ENCODE results near the gene HEPHL1.

HEPHL1 gene

GRCh38 chr11:94131047-94131717 lies 110.0 kb downstream of the HEPHL1 start:
- DNase-seq: no peak

GRCh38 chr11:94131718-94132115 lies 110.6 kb downstream of the HEPHL1 start:
- no peak for DNase-seq

DNA sequence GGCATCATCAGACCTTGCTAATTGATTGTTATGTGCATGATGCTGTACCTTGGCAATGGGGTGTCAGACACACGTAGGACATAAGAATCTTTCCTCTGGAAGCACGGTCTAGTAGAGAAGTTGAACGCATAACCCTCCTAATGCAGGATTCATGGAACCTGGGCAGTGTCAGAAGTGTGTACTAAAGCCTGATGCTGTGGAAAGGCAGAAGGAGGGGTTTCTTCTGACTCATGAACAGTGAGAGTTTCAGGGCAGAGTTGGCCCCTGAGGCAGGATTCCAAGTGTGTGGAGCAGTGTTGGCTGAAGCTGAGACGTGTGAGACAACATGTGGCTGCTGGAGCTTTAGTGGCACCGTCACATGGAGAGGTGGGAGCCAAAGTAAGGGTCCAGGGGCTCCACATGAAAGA lies 111.0 kb downstream of the HEPHL1 start:
- DNase-seq: no peak

- no peak for DNase-seq
Measured at GRCh38 chr11:94132823-94133408, 111.8 kb downstream of the HEPHL1 start.

DNA sequence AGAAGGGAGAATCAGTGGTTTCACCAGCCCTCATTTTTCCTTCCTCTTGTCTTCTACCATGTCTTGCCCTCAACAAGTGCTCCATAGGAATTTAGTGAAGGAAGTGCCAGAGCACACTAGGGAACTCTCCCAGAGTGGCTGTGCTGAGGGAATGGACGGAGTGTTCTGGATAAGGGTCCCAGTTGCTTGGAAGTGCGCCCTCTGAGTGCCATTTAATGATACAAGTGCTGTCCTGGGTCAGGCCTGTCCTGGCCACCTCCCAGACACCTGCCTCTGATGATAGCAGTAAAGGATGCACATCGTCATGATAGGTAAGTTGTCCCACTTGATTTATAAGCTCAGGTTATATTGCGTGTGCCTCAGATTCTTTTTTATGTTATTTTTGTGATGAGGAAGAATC lies 112.6 kb downstream of the HEPHL1 start:
- no peak for DNase-seq

GRCh38 chr11:94134651-94135512 lies 113.7 kb downstream of the HEPHL1 start:
- DNase-seq: peak; percentile 34

DNA sequence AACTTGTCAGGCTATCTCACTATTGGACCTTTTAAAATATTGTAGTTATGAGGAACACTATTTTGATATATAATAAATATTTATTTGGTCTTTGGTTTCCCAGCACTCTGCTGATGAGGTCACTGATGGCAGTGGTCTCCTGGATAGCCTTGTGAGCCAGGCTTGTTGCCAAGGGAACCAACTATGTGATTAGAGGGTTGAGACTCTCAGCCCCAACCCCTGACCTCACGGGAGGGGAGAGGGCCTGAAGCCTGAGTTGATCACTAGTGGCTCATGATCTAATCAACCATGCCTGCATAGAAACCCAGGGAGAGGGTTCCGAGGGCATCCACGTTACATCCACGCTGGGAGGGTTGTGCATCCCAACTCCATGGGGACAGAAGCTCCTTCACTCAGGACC lies 118.3 kb downstream of the HEPHL1 start:
- no peak for DNase-seq

DNA sequence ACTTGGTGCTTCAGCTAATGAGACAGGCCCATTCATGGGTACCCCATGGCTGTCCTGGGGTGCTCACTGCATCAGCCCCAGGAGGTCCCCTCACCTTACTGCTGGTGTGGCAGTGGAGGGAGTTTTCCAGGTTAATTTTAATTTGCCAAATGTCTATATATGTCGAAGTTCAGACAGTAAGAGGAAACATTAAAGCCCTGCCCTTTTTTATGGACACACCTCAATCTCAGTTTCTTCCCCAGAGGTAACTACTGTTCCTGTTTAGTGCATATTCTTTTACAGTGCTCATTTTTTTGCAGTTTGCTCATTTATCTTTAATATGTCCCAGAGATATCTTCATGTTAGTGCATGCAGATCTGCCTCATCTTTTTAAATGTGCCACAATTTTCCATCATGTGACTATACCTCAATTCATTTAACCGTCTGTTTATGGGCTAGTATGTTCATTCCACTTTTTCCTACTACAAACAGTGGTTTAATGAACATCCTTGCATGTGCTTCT lies 119.1 kb downstream of the HEPHL1 start:
- DNase-seq: no peak

DNA sequence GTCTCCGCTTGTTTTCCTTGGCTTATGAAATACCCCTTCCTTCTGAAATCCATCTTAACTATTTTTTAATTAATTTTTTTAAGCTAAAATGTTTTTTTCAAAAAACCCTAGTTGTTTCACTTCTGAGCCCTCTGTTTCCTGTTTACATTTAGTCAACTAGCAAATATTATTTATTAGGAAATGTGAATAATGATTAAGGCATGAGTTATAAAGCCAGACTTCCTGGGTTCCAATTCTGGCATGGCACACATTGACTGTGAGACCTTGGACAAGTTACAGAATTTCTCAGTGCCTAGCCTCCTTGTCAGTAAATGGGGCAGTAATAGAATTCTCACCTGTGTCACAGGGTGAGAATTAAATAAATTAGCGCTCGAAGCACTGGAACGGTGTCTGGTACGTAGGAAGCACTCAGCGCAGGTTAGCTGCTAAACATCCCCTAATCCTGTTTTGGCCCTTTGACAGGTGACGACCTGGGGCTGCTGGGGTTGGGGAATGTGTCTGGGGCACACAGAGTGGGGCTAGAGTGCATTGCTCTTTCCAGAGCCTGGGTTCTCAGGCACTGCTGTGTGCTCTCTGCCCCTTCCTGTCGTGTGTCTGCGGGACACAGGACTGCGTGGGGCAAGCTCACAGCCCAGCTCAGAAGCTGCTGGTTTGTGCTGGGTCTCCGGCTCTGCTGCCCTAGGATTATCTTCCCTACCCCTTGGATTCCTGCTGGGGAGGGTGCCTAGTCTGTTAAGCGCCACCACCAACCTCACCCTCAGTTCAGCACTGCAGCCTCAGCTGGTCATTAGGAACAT lies 120.6 kb downstream of the HEPHL1 start:
- DNase-seq: no peak

DNA sequence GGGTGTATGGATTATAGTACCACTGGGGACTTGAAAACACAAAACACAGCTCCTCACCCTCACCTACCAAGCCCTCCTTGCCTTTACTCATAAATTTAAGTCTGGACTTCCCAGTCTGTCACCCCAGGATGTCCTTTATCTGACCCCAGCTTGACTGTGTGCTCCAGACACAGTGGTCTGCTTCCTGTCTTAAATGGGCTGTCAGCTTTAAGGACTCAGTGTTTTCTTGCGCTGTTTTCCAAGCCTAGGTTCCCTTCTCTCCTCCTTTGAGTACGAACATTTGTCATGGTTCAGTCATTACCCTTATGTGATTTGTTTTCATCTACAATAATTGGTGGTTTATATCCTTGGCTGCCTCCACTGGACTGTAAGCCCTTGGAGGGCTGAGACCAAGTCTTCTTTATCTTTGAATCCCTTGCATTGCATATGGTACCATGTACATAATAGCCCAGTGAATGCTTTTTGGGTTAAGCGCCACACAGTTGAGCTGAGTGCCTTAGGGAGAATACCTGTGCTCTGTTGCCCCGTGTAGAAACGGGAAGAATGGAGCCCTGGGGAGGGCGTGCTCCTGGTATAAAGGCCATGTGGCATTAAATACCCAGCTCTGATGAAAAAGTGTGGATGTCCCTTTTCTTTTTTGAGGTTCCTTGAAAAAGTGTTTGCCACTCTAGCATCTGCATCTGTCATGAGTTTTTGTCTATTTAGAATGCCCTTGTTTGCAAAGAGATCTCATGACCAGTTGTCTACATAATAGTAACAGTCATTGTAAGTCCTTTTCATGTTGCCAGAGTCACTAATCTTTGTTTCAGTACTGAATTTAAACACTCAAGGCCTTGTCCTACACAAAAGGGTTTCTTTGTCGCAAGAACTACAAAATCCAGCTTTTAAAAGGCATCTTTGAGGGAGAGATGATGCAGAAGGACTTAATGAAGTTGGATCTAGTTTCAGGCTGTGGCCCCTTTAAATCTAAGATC lies 121.4 kb downstream of the HEPHL1 start:
- DNase-seq: no peak

- no peak for DNase-seq
Measured at GRCh38 chr11:94144216-94144615, 123.1 kb downstream of the HEPHL1 start.

GRCh38 chr11:94144664-94145063 lies 123.5 kb downstream of the HEPHL1 start:
- no peak for DNase-seq

- no peak for DNase-seq
Measured at GRCh38 chr11:94145431-94145830, 124.3 kb downstream of the HEPHL1 start.

GRCh38 chr11:94145916-94146315 lies 124.8 kb downstream of the HEPHL1 start:
- no peak for DNase-seq

DNA sequence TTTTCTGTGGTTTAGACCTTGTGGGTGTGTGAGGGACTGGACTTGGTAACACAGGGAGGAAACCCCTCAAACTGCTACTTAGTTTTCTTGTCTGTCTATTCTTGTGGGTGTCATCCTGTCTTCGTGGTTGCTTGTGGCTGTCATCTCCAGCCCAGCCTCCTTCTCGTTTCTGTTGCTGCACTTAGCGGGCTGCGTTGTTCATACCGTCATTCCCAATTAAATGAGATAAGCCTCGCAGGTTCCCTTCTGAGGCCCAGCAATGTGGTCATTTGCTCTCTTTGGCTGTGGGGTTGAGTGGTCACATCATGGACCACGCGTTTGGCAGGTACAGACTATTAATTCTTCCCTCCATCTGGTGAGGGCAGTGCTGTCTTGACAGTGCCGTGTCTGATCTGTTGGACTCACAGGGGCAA lies 126.3 kb downstream of the HEPHL1 start:
- DNase-seq: no peak

- no peak for DNase-seq
Measured at GRCh38 chr11:94148189-94148588, 127.0 kb downstream of the HEPHL1 start.

DNA sequence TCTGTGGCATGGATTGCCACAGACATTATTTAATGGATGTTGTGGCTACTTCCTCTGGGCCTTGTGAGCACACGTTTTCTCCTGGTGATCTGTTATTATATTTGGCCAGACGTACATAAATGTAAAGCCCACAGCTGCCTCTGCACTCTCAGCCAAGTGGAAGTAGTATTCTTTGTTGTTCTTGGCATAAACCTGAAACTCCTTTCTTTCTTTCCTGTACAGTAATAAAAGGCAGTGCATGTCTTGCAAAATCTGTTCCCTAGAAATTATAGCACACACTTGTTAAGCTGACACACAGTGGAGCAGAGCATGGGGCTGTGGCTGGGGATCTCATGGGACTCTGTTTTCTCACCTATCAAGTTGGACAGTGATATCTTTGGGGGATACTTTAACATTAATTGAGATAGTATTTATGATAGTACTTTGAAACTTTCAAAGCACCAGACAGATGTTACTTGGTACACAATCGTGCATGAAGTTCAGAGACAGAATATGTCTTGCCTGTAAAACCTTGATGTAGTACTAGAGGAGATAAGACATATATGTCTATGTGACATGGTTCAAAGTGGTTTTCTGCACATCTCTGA lies 128.4 kb downstream of the HEPHL1 start:
- no peak for DNase-seq

GRCh38 chr11:94150056-94150455 lies 128.9 kb downstream of the HEPHL1 start:
- no peak for DNase-seq

GRCh38 chr11:94150704-94151685 lies 129.8 kb downstream of the HEPHL1 start:
- DNase-seq: no peak
